ENCODE measurements around the gene PTX4.

PTX4 gene

GRCh38 chr16:1530349-1530882, 41.7 kb upstream of the PTX4 start:
- H3K4me3 ChIP-seq (ENCODE audit: low read depth, low read length): no peak overlapping the region

GRCh38 chr16:1528921-1529537, 40.3 kb upstream of the PTX4 start:
- DNase-seq (ENCODE audit: low read depth): no peak
- no peak for TF ChIP-seq CTCF (IDR thresholded peaks at IDR 0.05; ENCODE audit: low read depth, low read length, missing control alignments)
- in situ Hi-C loops (cut with HindIII; ENCODE audit: low sequenced_read_pairs): no loop called here
- no peak overlapping the region for H3K4me3 ChIP-seq (ENCODE audit: low read depth, low read length)

More at GRCh38 chr16:1530349-1530882, 41.7 kb upstream of the PTX4 start:
- in situ Hi-C loops (cut with HindIII; ENCODE audit: low sequenced_read_pairs): no loop called here
- TF ChIP-seq CTCF (IDR thresholded peaks at IDR 0.05; ENCODE audit: low read depth, low read length, missing control alignments): no peak
- DNase-seq (ENCODE audit: low read depth): no peak

GRCh38 chr16:1527836-1528811, 39.4 kb upstream of the PTX4 start:
- in situ Hi-C loops (cut with HindIII; ENCODE audit: low sequenced_read_pairs): no loop called here

GRCh38 chr16:1526608-1527555, 38.1 kb upstream of the PTX4 start:
- no peak for DNase-seq (ENCODE audit: low read depth)
- TF ChIP-seq CTCF (IDR thresholded peaks at IDR 0.05; ENCODE audit: low read depth, low read length, missing control alignments): no peak
- no peak overlapping the region for H3K4me3 ChIP-seq (ENCODE audit: low read depth, low read length)
- in situ Hi-C loops (cut with HindIII; ENCODE audit: low sequenced_read_pairs): no loop called here

More at GRCh38 chr16:1527836-1528811, 39.4 kb upstream of the PTX4 start:
- no peak for TF ChIP-seq CTCF (IDR thresholded peaks at IDR 0.05; ENCODE audit: low read depth, low read length, missing control alignments)
- no peak overlapping the region for H3K4me3 ChIP-seq (ENCODE audit: low read depth, low read length)
- DNase-seq (ENCODE audit: low read depth): no peak

- in situ Hi-C loops (cut with HindIII; ENCODE audit: low sequenced_read_pairs): no loop called here
- no peak for DNase-seq (ENCODE audit: low read depth)
- no peak for TF ChIP-seq CTCF (IDR thresholded peaks at IDR 0.05; ENCODE audit: low read depth, low read length, missing control alignments)
- no peak overlapping the region for H3K4me3 ChIP-seq (ENCODE audit: low read depth, low read length)
Measured at GRCh38 chr16:1525871-1526607, 37.3 kb upstream of the PTX4 start.
